Astrocyte of the spinal cord (primary cell): ENCODE measurements around the gene SEMA3E.

Source experiments
- DNase-seq: peaks from one replicate; pipeline ENCODE4 v3.0.0; 2011; ENCODE audit warnings: low read depth, low spot score
- H3K4me3 ChIP-seq: 2 replicates; pipeline ENCODE4 v1.5.1; 2011; ENCODE audit warnings: low read depth, mild to moderate bottlenecking, low read length, moderate library complexity
- CTCF ChIP-seq: IDR thresholded peaks from 2 replicates; pipeline ENCODE4 v1.5.1; 2012; ENCODE audit warnings: low read depth, mild to moderate bottlenecking, low read length, inconsistent platforms
- in situ Hi-C: cut with HindIII; loops from 2 replicates; pipeline ENCODE4 v1.10.0; 2017; ENCODE audit warnings: low sequenced_read_pairs

Gene SEMA3E

GRCh38 chr7:83455612-83456011, 193.3 kb downstream of the SEMA3E start:
- DNase-seq: no peak
- in situ Hi-C loops: no loop called here
- no peak for TF ChIP-seq CTCF
- H3K4me3 ChIP-seq: no peak overlapping the region

DNA sequence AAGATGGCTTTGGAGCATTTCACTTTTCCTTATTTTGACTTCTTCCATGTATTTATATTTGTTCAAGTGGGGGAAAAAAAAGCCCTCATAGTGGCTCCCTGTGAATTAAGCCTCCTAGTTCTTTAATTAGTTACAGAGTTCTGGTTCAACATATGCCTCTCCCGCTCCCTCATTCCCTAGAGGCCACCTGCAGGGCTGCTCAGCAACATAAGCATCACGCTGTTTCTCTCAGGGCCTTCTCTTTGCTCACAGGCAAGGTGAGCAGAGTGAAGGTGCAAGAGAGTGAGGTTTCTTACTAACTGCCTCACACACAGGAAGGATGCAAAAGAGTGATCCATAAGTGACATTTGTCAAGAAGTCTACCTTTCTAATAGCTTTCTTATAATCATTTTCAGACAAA, 196.7 kb downstream of the SEMA3E start:
- no peak overlapping the region for H3K4me3 ChIP-seq
- TF ChIP-seq CTCF: no peak
- in situ Hi-C loops: no loop called here
- no peak for DNase-seq

GRCh38 chr7:83451501-83452045, 197.4 kb downstream of the SEMA3E start:
- in situ Hi-C loops: no loop called here
- no peak overlapping the region for H3K4me3 ChIP-seq
- no peak for TF ChIP-seq CTCF
- no peak for DNase-seq

DNA sequence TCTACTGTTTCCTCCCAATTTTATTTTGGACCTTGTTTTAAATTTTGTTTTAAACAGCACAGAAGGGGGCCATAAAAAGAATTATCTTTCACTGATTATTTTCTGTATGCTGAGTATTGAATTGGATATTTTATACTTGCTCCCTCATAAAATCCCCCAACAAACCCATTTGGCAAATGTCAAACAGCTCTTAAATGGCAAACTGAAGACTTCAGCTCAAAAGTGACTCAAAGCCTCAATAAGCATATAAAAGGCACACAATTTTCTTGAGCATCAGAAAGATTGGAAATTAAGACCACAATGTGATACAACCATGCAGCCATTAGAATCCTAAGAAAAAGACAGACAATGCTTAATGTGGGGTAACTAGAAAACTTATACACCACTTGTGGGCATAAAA, 199.2 kb downstream of the SEMA3E start:
- in situ Hi-C loops: no loop called here
- no peak for TF ChIP-seq CTCF
- no peak overlapping the region for H3K4me3 ChIP-seq
- DNase-seq: no peak

DNA sequence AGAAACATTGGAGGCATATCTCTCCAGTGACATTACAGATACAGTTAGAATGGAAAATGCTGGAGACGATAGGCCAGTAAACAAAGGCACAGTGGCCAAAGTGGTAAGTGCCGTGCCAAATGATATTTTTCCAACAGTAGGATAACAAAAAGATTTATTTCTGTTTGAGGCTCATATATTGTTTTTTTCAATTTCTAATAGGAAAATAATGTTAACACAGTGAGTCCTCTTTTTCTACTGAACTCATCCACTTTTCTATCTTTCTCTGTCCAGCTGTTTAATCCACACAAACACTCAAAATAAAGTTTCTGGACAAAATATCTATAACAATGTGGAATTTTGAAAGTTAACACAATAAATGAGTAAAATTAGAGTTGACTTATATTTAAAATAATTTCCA, 201.3 kb downstream of the SEMA3E start:
- TF ChIP-seq CTCF: no peak
- in situ Hi-C loops: no loop called here
- no peak for DNase-seq
- no peak overlapping the region for H3K4me3 ChIP-seq

DNA sequence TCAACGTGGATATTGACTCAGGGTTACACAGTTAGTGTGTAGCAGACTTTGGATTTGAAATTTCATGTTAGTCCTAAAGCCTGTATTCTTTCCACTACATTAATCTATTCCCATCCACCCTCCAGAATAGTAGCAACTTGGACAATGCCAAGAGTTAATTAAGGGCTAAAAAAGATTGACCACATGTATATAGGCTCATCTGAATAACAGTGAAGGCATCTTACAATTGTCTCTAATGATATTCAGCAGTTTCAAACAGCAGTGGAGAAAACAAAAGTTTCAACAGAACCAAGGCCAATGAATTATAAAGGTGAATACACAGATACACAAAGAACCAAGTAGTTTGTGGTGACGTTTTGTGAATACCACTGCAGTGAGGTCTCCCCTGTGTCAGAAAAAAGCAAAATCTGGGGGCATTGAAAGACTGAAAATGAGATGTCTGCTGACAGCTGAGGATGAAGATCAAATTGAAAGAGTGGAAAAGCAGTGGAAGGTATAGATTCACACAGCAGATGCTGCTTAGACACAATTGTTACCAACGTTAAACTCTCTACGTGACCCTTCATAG, 202.8 kb downstream of the SEMA3E start:
- in situ Hi-C loops: no loop called here
- TF ChIP-seq CTCF: no peak
- DNase-seq: no peak
- no peak overlapping the region for H3K4me3 ChIP-seq

GRCh38 chr7:83442911-83443310, 206.0 kb downstream of the SEMA3E start:
- TF ChIP-seq CTCF: no peak
- H3K4me3 ChIP-seq: no peak overlapping the region
- in situ Hi-C loops: no loop called here
- DNase-seq: no peak
